NB4 (cell line): ENCODE results near the gene POLR2L.

Source experiments
- MYC ChIP-seq: IDR thresholded peaks from 2 replicates; pipeline ENCODE4 v1.6.1; 2011; ENCODE audit warnings: low read depth, low read length
- POLR2A ChIP-seq: IDR thresholded peaks from 2 replicates; pipeline ENCODE4 v1.6.1; 2011; ENCODE audit warnings: mild to moderate bottlenecking; ENCODE audit not compliant: insufficient read length; ENCODE audit errors: extremely low read depth
- TF ChIP-seq, protein P1 (sequence below): IDR thresholded peaks from one replicate; pipeline ENCODE4 v1.5.1; 2012; ENCODE audit warnings: low read depth, low read length
- TF ChIP-seq, protein P2 (sequence below): IDR thresholded peaks from 2 replicates; pipeline ENCODE4 v1.6.1; 2011; ENCODE audit warnings: low read depth, low read length

DNA sequence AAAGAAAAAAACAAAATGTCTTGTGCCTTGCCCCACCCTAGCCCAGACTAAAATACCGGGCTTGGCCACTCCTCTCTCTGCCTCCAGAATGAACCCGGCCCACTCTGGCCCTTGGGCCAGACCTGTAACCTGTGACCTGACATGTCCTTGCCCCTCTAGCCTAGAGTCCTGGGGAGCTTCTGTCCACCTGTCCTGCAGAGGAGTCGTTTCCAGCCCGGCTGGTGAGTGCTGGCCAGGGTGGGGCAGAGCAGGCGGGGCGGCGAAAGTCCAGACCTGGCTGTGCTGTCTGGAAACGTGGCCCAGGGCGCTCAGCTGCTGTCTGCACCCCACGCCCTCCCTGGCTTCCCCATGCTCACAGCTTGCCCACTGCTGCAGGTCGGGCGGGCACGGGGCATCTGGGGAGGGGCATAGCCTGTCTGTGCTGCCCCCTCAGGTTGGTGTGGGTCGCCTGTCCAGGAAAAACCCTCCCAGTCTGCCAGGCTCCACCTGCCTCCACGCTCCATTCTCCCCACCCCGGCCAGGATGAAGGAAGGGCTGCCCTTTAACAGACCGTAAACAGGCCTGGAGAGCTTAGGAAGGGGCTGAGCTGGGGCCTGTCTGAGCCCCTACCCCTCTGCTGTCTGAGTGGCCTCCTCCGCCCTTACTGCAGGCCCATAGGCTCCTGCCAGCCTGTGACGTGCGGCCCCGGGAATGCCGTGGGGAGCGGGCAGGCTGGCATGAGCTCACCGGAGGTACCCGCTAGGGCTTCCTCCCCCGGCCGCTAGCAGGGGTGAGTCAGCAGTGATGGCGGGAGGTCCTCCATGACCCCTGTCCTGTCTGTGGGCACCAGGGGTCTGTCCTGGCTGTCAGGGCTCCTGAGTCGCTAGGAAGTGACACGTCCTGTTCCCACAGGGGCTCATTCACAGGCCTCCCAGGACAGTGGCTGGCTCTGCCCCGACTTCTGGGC is 7.7 kb downstream of the POLR2L start:
- TF ChIP-seq, protein P1, sequence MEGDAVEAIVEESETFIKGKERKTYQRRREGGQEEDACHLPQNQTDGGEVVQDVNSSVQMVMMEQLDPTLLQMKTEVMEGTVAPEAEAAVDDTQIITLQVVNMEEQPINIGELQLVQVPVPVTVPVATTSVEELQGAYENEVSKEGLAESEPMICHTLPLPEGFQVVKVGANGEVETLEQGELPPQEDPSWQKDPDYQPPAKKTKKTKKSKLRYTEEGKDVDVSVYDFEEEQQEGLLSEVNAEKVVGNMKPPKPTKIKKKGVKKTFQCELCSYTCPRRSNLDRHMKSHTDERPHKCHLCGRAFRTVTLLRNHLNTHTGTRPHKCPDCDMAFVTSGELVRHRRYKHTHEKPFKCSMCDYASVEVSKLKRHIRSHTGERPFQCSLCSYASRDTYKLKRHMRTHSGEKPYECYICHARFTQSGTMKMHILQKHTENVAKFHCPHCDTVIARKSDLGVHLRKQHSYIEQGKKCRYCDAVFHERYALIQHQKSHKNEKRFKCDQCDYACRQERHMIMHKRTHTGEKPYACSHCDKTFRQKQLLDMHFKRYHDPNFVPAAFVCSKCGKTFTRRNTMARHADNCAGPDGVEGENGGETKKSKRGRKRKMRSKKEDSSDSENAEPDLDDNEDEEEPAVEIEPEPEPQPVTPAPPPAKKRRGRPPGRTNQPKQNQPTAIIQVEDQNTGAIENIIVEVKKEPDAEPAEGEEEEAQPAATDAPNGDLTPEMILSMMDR: no peak
- no peak for TF ChIP-seq MYC
- no peak for TF ChIP-seq POLR2A
- TF ChIP-seq, protein P2, sequence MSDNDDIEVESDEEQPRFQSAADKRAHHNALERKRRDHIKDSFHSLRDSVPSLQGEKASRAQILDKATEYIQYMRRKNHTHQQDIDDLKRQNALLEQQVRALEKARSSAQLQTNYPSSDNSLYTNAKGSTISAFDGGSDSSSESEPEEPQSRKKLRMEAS: no peak
